Measurements from ENCODE around the gene ALK.

ALK gene

GRCh38 chr2:29599946-29600345, 321.4 kb downstream of the ALK start:
- no peak for DNase-seq (ENCODE audit: insufficient read length, low spot score)
- no peak for FAIRE-seq
- TF ChIP-seq CTCF (IDR thresholded peaks at IDR 0.05; ENCODE audit: insufficient read depth, missing control alignments): no peak

GRCh38 chr2:29598978-29599377, 322.4 kb downstream of the ALK start:
- TF ChIP-seq CTCF (IDR thresholded peaks at IDR 0.05; ENCODE audit: insufficient read depth, missing control alignments): no peak
- FAIRE-seq (no peak), DNase-seq (ENCODE audit: insufficient read length, low spot score) (no peak)

DNA sequence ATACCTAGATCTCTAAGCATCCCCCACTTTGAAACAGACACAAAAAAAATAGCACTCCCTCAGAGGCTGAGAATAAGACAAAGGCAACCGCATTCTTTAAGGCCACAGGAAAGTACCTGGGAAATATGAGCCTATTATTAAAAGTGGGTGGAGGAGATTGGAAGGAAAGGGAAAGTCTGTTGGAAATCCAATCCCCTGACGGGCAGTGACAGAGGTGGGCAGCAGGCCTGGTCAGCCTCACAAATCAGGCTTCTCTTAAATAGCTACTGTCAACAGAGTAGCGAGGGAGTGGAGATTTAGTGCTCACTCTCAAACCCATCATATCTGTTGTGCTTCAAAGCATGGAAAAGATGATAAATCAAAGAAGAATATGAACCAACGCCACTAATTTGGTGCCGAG, 324.4 kb downstream of the ALK start:
- no peak for FAIRE-seq
- TF ChIP-seq CTCF (IDR thresholded peaks at IDR 0.05; ENCODE audit: insufficient read depth, missing control alignments): no peak
- no peak for DNase-seq (ENCODE audit: insufficient read length, low spot score)

GRCh38 chr2:29596584-29596983, 324.8 kb downstream of the ALK start:
- TF ChIP-seq CTCF (IDR thresholded peaks at IDR 0.05; ENCODE audit: insufficient read depth, missing control alignments): no peak
- FAIRE-seq (no peak), DNase-seq (ENCODE audit: insufficient read length, low spot score) (no peak)

- no peak for TF ChIP-seq CTCF (IDR thresholded peaks at IDR 0.05; ENCODE audit: insufficient read depth, missing control alignments)
- DNase-seq (ENCODE audit: insufficient read length, low spot score): no peak
- FAIRE-seq: no peak
Observed at GRCh38 chr2:29591600-29591999, 329.8 kb downstream of the ALK start.

GRCh38 chr2:29590211-29590610, 331.2 kb downstream of the ALK start:
- FAIRE-seq (no peak), DNase-seq (ENCODE audit: insufficient read length, low spot score) (no peak)
- no peak for TF ChIP-seq CTCF (IDR thresholded peaks at IDR 0.05; ENCODE audit: insufficient read depth, missing control alignments)

DNA sequence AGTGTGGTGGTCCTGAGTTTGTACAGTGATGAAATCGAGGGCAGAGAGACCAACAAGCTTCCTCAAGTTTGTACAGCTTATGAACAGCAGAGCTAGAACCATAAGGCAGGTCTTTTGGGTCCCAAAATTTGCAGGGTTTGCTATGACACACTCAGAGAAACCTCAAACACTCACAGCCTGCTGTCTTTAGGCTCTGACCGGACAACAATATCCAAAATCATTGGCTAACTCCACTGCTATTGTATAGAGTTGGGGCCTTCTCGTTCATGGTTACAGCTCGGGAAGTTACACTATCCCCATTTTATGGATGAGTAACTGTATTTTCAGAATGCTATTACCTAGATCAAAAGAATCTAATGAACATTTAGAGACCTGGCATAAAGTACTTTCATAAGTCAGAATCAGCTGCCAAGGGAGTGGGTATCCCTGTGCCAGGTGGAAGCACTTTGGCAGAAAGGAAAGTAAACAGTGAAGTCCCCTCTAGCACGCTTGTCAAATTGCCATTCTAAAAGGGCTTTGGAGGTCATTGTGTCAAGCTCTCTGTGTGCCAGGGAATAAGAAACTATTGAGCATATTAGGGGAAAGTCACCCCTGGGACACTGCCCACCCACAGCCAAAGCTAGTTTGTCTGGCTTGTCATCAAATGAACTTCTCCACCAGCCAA, 331.8 kb downstream of the ALK start:
- no peak for TF ChIP-seq CTCF (IDR thresholded peaks at IDR 0.05; ENCODE audit: insufficient read depth, missing control alignments)
- no peak for DNase-seq (ENCODE audit: insufficient read length, low spot score)
- no peak for FAIRE-seq

All from D721Med (cell line).